Neural crest cell (in vitro differentiated cells): ENCODE measurements around the gene PFAS. TPM values are rescaled to one million over a fixed set of nuclear protein-coding genes. Genes with fewer than 3 reads are reported as not detected.

Source experiments
- DNase-seq: peaks from one replicate; pipeline ENCODE4 v3.0.0; 2021; ENCODE audit warnings: low read depth, mixed read lengths, low spot score
- H3K27ac Mint-ChIP-seq: one replicate; pipeline ENCODE4 v1.8.0; 2021; ENCODE audit warnings: mild to moderate bottlenecking, mixed read lengths; ENCODE audit not compliant: unreplicated experiment
- H3K27me3 Mint-ChIP-seq: 2 replicates; pipeline ENCODE4 v1.8.0; 2021; ENCODE audit warnings: low read depth, mild to moderate bottlenecking, mixed read lengths
- H3K36me3 Mint-ChIP-seq: 2 replicates; pipeline ENCODE4 v1.8.0; 2021; ENCODE audit warnings: low read depth, mild to moderate bottlenecking, mixed read lengths
- H3K4me1 Mint-ChIP-seq: 2 replicates; pipeline ENCODE4 v1.8.0; 2021; ENCODE audit warnings: mixed read lengths
- H3K4me3 Mint-ChIP-seq: one replicate; pipeline ENCODE4 v1.8.0; 2021; ENCODE audit warnings: mild to moderate bottlenecking, mixed read lengths
- H3K9me3 Mint-ChIP-seq: 2 replicates; pipeline ENCODE4 v1.8.0; 2021; ENCODE audit warnings: mixed read lengths
- total RNA-seq: library from RNA; stranded (reverse); gene quantifications from 2 replicates; pipeline ENCODE4 v1.2.1, GENCODE V29; 2021
- TF ChIP-seq, protein P1 (sequence below): fragments of 200-600 bp; sonication (generic); conservative IDR thresholded peaks from 2 replicates; pipeline ENCODE4 v1.5.0; 2021; ENCODE audit warnings: antibody characterized with exemption, mild to moderate bottlenecking

PFAS gene
- total RNA-seq, 1 donor from 2014 or later: 201 TPM

DNA sequence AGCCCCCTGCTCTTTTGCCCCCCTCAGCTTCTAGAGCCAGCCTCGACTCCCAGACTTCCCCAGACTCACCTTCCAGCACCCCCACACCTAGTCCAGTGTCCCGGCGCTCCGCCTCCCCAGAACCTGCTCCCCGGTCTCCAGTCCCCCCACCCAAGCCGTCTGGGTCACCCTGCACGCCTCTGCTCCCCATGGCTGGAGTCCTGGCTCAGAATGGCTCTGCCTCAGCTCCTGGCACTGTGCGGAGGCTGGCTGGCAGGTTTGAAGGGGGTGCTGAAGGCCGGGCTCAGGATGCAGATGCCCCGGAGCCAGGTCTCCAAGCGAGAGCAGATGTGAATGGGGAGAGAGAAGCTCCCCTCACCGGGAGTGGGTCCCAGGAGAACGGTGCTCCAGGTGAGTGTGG is 63.2 kb downstream of the PFAS start:
- peaks cover 50% of the 10 kb centered on the region for H3K27me3 Mint-ChIP-seq
- no peak for DNase-seq
- H3K9me3 Mint-ChIP-seq: no peaks in the 10 kb centered on the region
- H3K4me1 Mint-ChIP-seq: peaks cover 16% of the 10 kb centered on the region
- H3K36me3 Mint-ChIP-seq: no peaks in the 10 kb centered on the region
- no peak overlapping the region for H3K4me3 Mint-ChIP-seq
- H3K27ac Mint-ChIP-seq: no peak overlapping the region
- TF ChIP-seq, protein P1, sequence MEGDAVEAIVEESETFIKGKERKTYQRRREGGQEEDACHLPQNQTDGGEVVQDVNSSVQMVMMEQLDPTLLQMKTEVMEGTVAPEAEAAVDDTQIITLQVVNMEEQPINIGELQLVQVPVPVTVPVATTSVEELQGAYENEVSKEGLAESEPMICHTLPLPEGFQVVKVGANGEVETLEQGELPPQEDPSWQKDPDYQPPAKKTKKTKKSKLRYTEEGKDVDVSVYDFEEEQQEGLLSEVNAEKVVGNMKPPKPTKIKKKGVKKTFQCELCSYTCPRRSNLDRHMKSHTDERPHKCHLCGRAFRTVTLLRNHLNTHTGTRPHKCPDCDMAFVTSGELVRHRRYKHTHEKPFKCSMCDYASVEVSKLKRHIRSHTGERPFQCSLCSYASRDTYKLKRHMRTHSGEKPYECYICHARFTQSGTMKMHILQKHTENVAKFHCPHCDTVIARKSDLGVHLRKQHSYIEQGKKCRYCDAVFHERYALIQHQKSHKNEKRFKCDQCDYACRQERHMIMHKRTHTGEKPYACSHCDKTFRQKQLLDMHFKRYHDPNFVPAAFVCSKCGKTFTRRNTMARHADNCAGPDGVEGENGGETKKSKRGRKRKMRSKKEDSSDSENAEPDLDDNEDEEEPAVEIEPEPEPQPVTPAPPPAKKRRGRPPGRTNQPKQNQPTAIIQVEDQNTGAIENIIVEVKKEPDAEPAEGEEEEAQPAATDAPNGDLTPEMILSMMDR: no peak

DNA sequence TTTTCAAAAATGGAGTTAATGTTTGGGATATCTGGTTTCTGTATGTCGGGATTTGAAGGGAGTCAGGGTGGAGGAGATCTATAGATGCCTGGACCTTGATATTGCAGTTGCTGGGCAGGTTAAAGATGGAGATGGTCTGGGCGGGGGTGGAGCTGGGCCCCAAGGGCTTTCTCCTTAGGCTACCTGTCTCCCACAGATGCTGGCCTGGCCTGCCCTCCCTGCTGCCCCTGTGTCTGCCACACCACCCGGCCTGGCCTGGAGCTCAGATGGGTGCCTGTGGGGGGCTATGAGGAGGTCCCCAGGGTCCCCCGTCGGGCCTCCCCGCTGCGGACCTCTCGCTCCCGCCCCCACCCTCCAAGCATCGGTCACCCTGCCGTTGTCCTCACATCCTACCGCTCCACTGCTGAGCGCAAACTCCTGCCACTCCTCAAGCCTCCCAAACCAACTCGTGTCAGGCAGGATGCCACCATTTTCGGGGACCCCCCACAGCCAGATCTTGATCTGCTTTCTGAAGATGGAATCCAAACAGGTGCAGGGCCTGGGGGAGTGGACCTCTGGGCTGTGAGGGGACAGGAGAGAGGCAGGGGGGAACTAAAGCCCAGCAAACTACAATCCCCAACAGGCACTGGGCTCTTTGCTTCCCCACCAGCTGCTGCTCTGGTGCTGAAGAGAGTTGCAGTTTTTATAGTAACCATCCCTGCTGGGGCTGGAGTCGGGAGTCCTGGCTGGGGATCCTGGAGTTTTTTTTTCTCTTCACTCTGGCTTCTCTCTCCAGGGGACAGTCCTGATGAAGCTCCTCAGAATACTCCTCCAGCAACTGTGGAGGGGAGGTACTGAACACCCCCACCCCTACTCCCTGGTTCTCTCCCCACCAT is 63.9 kb downstream of the PFAS start:
- H3K4me1 Mint-ChIP-seq: peaks cover 16% of the 10 kb centered on the region
- no peaks in the 10 kb centered on the region for H3K9me3 Mint-ChIP-seq
- TF ChIP-seq, protein P1: no peak
- no peak for DNase-seq
- H3K27ac Mint-ChIP-seq: no peak overlapping the region
- peaks cover 52% of the 10 kb centered on the region for H3K27me3 Mint-ChIP-seq
- H3K36me3 Mint-ChIP-seq: no peaks in the 10 kb centered on the region
- H3K4me3 Mint-ChIP-seq: no peak overlapping the region

DNA sequence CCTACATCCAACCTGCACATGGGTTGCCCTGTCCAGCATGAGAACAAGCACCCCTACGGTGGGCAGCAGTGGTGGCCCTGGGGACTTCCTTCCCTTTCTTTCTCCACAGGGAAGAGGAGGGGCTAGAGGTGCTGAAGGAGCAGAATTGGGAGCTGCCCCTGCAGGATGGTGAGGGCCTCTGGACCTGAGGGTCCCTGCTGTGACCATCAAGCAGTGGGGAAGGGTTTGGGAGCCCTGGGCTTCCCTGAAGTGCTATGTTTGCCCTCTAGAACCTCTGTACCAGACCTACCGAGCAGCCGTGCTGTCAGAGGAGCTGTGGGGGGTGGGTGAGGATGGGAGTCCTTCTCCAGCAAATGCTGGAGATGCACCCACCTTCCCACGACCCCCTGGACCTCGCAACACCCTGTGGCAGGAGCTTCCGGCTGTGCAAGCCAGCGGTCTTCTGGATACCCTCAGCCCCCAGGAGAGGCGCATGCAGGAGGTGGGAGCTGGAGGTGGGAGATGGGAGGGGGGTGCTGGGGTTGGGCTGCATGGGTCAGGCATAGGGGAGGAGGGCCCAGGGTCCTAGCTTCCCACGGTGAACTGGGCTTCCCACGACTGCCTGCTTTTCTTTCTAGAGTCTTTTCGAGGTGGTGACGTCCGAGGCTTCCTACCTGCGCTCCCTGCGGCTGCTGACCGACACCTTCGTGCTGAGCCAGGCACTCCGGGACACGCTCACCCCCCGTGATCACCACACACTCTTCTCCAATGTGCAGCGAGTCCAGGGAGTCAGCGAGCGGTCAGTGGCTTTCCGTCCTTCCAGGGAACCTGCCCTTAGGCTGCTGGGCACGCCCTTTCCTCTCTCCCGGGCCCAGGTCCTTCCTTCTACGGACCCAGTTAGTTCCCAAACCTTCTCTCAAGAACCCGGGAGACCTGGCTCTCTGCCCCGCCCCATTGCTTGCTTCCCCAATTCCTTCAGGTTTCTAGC is 66.0 kb downstream of the PFAS start:
- Mint-ChIP-seq H3K36me3 (no peaks in the 10 kb centered on the region), H3K9me3 (no peaks in the 10 kb centered on the region), H3K4me3 (no peak overlapping the region), H3K4me1 (peaks cover 16% of the 10 kb centered on the region), H3K27ac (no peak overlapping the region), H3K27me3 (peaks cover 58% of the 10 kb centered on the region)
- DNase-seq: no peak
- TF ChIP-seq, protein P1: no peak

DNA sequence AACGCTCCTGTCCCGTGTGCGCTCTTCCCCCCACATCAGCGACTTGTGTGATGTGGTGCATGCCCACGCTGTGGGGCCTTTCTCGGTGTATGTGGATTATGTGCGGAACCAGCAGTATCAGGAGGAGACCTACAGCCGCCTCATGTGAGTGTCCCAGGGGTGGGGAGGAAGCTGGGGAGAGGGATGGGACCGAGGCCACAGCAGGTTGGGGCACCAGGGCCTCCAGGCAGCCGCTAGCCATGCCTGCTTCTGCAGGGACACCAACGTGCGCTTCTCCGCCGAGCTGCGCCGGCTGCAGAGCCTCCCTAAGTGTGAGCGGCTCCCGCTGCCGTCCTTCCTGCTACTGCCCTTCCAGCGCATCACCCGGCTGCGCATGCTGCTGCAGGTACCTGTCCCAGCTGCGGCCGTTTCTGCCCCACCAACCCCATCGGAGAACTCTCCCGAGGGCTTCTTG is 66.7 kb downstream of the PFAS start:
- Mint-ChIP-seq H3K4me3 (no peak overlapping the region), H3K4me1 (peaks cover 16% of the 10 kb centered on the region), H3K27me3 (peaks cover 60% of the 10 kb centered on the region), H3K27ac (no peak overlapping the region), H3K9me3 (no peaks in the 10 kb centered on the region), H3K36me3 (no peaks in the 10 kb centered on the region)
- no peak for DNase-seq
- TF ChIP-seq, protein P1: no peak

DNA sequence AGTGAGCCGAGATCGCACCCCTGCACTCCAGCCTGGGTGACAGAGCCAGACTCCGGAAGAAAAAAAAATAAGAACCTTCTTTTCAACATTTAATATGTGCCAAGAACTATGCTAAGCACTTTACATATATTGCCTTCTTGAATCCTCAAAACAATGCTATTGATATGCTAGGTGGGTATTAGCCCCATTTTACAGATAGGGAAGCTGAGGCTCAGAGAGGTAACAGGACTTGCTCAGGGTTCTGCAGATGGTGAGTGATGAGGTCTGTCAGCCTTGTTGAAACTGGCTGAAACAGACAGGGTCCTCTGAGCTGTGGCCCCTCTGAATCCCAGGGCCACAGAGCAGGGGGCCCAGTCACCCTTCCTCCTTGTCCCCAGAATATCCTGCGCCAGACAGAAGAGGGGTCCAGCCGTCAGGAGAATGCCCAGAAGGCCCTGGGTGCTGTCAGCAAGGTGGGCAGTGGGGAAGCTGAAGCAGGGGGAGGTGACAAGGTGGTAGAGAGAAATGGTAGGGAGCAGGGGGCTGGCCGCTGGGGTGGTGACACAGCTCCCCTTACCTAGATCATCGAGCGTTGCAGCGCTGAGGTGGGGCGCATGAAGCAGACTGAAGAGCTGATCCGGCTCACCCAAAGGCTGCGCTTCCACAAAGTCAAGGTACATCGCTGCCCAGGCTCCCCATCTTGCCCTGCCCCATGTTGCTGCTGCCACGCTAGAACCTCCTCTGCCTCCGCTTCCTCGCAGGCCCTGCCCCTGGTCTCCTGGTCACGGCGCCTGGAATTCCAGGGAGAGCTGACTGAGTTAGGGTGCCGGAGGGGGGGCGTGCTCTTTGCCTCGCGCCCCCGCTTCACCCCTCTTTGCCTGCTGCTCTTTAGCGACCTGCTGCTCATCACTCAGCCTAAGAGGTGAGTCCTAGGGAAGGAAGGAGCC is 69.2 kb downstream of the PFAS start:
- no peaks in the 10 kb centered on the region for H3K9me3 Mint-ChIP-seq
- no peaks in the 10 kb centered on the region for H3K36me3 Mint-ChIP-seq
- no peak for DNase-seq
- H3K27me3 Mint-ChIP-seq: peaks cover 49% of the 10 kb centered on the region
- H3K27ac Mint-ChIP-seq: no peak overlapping the region
- peaks cover 16% of the 10 kb centered on the region for H3K4me1 Mint-ChIP-seq
- TF ChIP-seq, protein P1: no peak
- no peak overlapping the region for H3K4me3 Mint-ChIP-seq
